Liver (tissue), 9 donors: ENCODE data around the gene ANKRD13D. TPM values are rescaled to one million over a fixed set of nuclear protein-coding genes. Genes with fewer than 3 reads are reported as not detected.

ENCODE experiments used
- DNase-seq: peaks from one replicate; pipeline ENCODE4 v3.0.0-alpha.2; 2017; ENCODE audit warnings: low spot score
- H3K27ac ChIP-seq, 2 donors: one replicate each; pipeline ENCODE4 v1.7.0; 2013; ENCODE audit warnings: inconsistent platforms in 2 of 2, low read length in 2 of 2, control low read depth in 1 of 2, low read depth in 1 of 2, mild to moderate bottlenecking in 1 of 2
- H3K27me3 ChIP-seq, 4 donors: one replicate each; pipeline versions ENCODE4 v1.6.1 to v1.7.0; 2013; ENCODE audit warnings: low read length in 3 of 4, inconsistent platforms in 1 of 4, mild to moderate bottlenecking in 1 of 4, moderate library complexity in 1 of 4; ENCODE audit not compliant: control insufficient read depth in 4 of 4, insufficient read depth in 4 of 4
- H3K36me3 ChIP-seq, 4 donors: one replicate each; pipeline versions ENCODE4 v1.6.1 to v1.7.0; 2013; ENCODE audit warnings: low read length in 3 of 4, mild to moderate bottlenecking in 3 of 4, low read depth in 1 of 4, moderate library complexity in 1 of 4; ENCODE audit not compliant: control insufficient read depth in 4 of 4, insufficient read depth in 3 of 4
- H3K4me1 ChIP-seq, 4 donors: one replicate each; pipeline versions ENCODE4 v1.6.1 to v1.7.0; 2013; ENCODE audit warnings: low read length in 3 of 4, mild to moderate bottlenecking in 3 of 4, moderate library complexity in 1 of 4; ENCODE audit not compliant: control insufficient read depth in 4 of 4, insufficient read depth in 4 of 4
- H3K4me3 ChIP-seq, 3 donors: one replicate each; pipeline versions ENCODE4 v1.6.1 to v1.7.0; 2013; ENCODE audit warnings: low read length in 3 of 3, control low read depth in 1 of 3, low read depth in 1 of 3, mild to moderate bottlenecking in 1 of 3
- H3K9ac ChIP-seq, 2 donors: one replicate each; pipeline ENCODE4 v1.7.0; 2013; ENCODE audit warnings: low read length in 2 of 2, mild to moderate bottlenecking in 2 of 2, moderate library complexity in 2 of 2, control low read depth in 1 of 2, low read depth in 1 of 2
- H3K9me3 ChIP-seq, 4 donors: one replicate each; pipeline versions ENCODE4 v1.6.1 to v1.7.0; 2013; ENCODE audit warnings: low read length in 3 of 4; ENCODE audit not compliant: control insufficient read depth in 4 of 4
- EGR1 ChIP-seq, 2 donors: IDR thresholded peaks; 2 replicates each; pipeline ENCODE4 v1.6.1; 2016 to 2018; ENCODE audit warnings: antibody characterized with exemption in 2 of 2, low read depth in 2 of 2
- FOXA1 ChIP-seq: IDR thresholded peaks from 2 replicates; pipeline ENCODE4 v1.6.1; 2016; ENCODE audit warnings: antibody characterized with exemption
- FOXA2 ChIP-seq: IDR thresholded peaks from 2 replicates; pipeline ENCODE4 v1.6.1; 2016; ENCODE audit warnings: antibody characterized with exemption
- GABPA ChIP-seq, 2 donors: IDR thresholded peaks in 1 of 2; conservative IDR thresholded peaks in 1 of 2; 2 replicates each; pipeline ENCODE4 v1.6.1; 2016; ENCODE audit warnings: antibody characterized with exemption in 2 of 2, mild to moderate bottlenecking in 1 of 2, moderate library complexity in 1 of 2
- HNF4A ChIP-seq, 2 donors: conservative IDR thresholded peaks; 2 replicates each; pipeline ENCODE4 v1.6.1; 2016; ENCODE audit warnings: antibody characterized with exemption in 2 of 2, mild to moderate bottlenecking in 2 of 2
- HNF4G ChIP-seq: IDR thresholded peaks from 2 replicates; pipeline ENCODE4 v1.6.1; 2016; ENCODE audit warnings: antibody characterized with exemption
- JUND ChIP-seq, 2 donors: IDR thresholded peaks; 2 replicates each; pipeline ENCODE4 v1.6.1; 2016; ENCODE audit warnings: antibody characterized with exemption in 2 of 2
- MAX ChIP-seq: IDR thresholded peaks from 2 replicates; pipeline ENCODE4 v1.6.1; 2016; ENCODE audit warnings: antibody characterized with exemption
- NR2F2 ChIP-seq: IDR thresholded peaks from 2 replicates; pipeline ENCODE4 v1.6.1; 2016; ENCODE audit warnings: antibody characterized with exemption
- RAD21 ChIP-seq, 2 donors: IDR thresholded peaks; 2 replicates each; pipeline ENCODE4 v1.6.1; 2016; ENCODE audit warnings: antibody characterized with exemption in 2 of 2, mild to moderate bottlenecking in 2 of 2
- RXRA ChIP-seq, 2 donors: IDR thresholded peaks; 2 replicates each; pipeline ENCODE4 v1.6.1; 2017 to 2018; ENCODE audit warnings: antibody characterized with exemption in 2 of 2, mild to moderate bottlenecking in 1 of 2
- SP1 ChIP-seq: IDR thresholded peaks from 2 replicates; pipeline ENCODE4 v1.6.1; 2018; ENCODE audit warnings: antibody characterized with exemption, mild to moderate bottlenecking
- TAF1 ChIP-seq: conservative IDR thresholded peaks from 2 replicates; pipeline ENCODE4 v1.6.1; 2016; ENCODE audit warnings: antibody characterized with exemption, mild to moderate bottlenecking
- YY1 ChIP-seq: IDR thresholded peaks from 2 replicates; pipeline ENCODE4 v1.6.1; 2016; ENCODE audit warnings: antibody characterized with exemption, mild to moderate bottlenecking
- ZBTB33 ChIP-seq: IDR thresholded peaks from 2 replicates; pipeline ENCODE4 v1.6.1; 2016; ENCODE audit warnings: antibody characterized with exemption
- WGBS: extraction: QIAGEN DNeasy Blood & Tissue Kit; methylation state at CpG from one replicate; pipeline ENCODE4 v1.1.7; 2013; 5-methylcytosine and 5-hydroxymethylcytosine counted together
- polyA plus RNA-seq, 2 donors: library from polyadenylated mRNA; stranded (reverse) in 1 of 2; unstranded in 1 of 2; fragments of 200-250 nt in 1 of 2; fragments of >200 nt in 1 of 2; fragmentation: Nextera tagmentation in 1 of 2; extraction: Ambion mirVana in 1 of 2; gene quantifications; one replicate each; pipeline versions ENCODE4 v1.2.1 to v1.2.3, GENCODE V29; 2013 to 2015
- total RNA-seq, 2 donors: library from RNA; depleted of rRNA; stranded (reverse); fragments of >200 nt; gene quantifications; one replicate each; pipeline ENCODE4 v1.2.3, GENCODE V29; 2014
- TF ChIP-seq, protein P1 (sequence below): fragments of 150-350 bp; IDR thresholded peaks from 2 replicates; pipeline ENCODE4 v1.5.1; 2017; ENCODE audit warnings: improper control_type of control experiment, low read depth, low read length; ENCODE audit not compliant: missing input control
- TF ChIP-seq, protein P2 (sequence below): IDR thresholded peaks from 2 replicates; pipeline ENCODE4 v1.6.1; 2016; ENCODE audit warnings: antibody characterized with exemption, mild to moderate bottlenecking
- TF ChIP-seq, protein P3 (sequence below): IDR thresholded peaks from 2 replicates; pipeline ENCODE4 v1.6.1; 2016; ENCODE audit warnings: antibody characterized with exemption
- donor health status: healthy.
- donor health status: healthy.
- donor health status: healthy.
- donor health status: healthy.
- donor health status: healthy.

ANKRD13D gene
- total and polyA plus RNA-seq, 4 donors, result 5.5 to 15.0 (median 5.9) TPM

- no peak overlapping the region for H3K9ac ChIP-seq
- TF ChIP-seq, protein P1, sequence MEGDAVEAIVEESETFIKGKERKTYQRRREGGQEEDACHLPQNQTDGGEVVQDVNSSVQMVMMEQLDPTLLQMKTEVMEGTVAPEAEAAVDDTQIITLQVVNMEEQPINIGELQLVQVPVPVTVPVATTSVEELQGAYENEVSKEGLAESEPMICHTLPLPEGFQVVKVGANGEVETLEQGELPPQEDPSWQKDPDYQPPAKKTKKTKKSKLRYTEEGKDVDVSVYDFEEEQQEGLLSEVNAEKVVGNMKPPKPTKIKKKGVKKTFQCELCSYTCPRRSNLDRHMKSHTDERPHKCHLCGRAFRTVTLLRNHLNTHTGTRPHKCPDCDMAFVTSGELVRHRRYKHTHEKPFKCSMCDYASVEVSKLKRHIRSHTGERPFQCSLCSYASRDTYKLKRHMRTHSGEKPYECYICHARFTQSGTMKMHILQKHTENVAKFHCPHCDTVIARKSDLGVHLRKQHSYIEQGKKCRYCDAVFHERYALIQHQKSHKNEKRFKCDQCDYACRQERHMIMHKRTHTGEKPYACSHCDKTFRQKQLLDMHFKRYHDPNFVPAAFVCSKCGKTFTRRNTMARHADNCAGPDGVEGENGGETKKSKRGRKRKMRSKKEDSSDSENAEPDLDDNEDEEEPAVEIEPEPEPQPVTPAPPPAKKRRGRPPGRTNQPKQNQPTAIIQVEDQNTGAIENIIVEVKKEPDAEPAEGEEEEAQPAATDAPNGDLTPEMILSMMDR, result no peak
- peak overlapping the region; percentile 43 to 67 for H3K27ac ChIP-seq
- peaks cover 4 to 12% (median 7%) of the 10 kb centered on the region in 4 donors for H3K36me3 ChIP-seq
- no peaks in the 10 kb centered on the region for H3K27me3 ChIP-seq
- H3K4me3 ChIP-seq, result no peak overlapping the region
- H3K9me3 ChIP-seq, result no peaks in the 10 kb centered on the region
- peaks cover 10 to 63% (median 25%) of the 10 kb centered on the region in 4 donors for H3K4me1 ChIP-seq
- DNase-seq, result no peak
- 84% methylated on average over 17 of the region's 17 CpGs for WGBS
These were observed 13.3 kb upstream of the ANKRD13D start for GRCh38 chr11:67275606-67276409.

GRCh38 chr11:67276781-67277230, 12.3 kb upstream of the ANKRD13D start:
- no peak for DNase-seq
- Histone ChIP-seq H3K9me3 (no peaks in the 10 kb centered on the region), H3K9ac (no peak overlapping the region), H3K4me1 (peaks cover 10 to 54% (median 21%) of the 10 kb centered on the region in 4 donors), H3K36me3 (peaks cover 7 to 18% (median 10%) of the 10 kb centered on the region in 4 donors), H3K4me3 (no peak overlapping the region), H3K27ac (peak overlapping the region; percentile 67 to 71), H3K27me3 (no peaks in the 10 kb centered on the region)
- TF ChIP-seq TAF1 (no peak), NR2F2 (no peak), MAX (no peak), YY1 (no peak), RXRA (IDR thresholded peaks at IDR 0.05) (no peak), JUND (IDR thresholded peaks at IDR 0.05) (no peak), EGR1 (IDR thresholded peaks at IDR 0.05; ENCODE audit: low read depth in 2 of 2) (no peak), SP1 (no peak), ZBTB33 (no peak), GABPA (IDR thresholded peaks at IDR 0.05 in 1 of 2, conservative IDR thresholded peaks at IDR 0.05 in 1 of 2) (no peak), HNF4G (no peak), FOXA2 (no peak), RAD21 (IDR thresholded peaks at IDR 0.05) (no peak), FOXA1 (no peak), HNF4A (conservative IDR thresholded peaks at IDR 0.05) (no peak)
- TF ChIP-seq, protein P2, sequence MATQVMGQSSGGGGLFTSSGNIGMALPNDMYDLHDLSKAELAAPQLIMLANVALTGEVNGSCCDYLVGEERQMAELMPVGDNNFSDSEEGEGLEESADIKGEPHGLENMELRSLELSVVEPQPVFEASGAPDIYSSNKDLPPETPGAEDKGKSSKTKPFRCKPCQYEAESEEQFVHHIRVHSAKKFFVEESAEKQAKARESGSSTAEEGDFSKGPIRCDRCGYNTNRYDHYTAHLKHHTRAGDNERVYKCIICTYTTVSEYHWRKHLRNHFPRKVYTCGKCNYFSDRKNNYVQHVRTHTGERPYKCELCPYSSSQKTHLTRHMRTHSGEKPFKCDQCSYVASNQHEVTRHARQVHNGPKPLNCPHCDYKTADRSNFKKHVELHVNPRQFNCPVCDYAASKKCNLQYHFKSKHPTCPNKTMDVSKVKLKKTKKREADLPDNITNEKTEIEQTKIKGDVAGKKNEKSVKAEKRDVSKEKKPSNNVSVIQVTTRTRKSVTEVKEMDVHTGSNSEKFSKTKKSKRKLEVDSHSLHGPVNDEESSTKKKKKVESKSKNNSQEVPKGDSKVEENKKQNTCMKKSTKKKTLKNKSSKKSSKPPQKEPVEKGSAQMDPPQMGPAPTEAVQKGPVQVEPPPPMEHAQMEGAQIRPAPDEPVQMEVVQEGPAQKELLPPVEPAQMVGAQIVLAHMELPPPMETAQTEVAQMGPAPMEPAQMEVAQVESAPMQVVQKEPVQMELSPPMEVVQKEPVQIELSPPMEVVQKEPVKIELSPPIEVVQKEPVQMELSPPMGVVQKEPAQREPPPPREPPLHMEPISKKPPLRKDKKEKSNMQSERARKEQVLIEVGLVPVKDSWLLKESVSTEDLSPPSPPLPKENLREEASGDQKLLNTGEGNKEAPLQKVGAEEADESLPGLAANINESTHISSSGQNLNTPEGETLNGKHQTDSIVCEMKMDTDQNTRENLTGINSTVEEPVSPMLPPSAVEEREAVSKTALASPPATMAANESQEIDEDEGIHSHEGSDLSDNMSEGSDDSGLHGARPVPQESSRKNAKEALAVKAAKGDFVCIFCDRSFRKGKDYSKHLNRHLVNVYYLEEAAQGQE, result no peak
- TF ChIP-seq, protein P1, result no peak
- TF ChIP-seq, protein P3, sequence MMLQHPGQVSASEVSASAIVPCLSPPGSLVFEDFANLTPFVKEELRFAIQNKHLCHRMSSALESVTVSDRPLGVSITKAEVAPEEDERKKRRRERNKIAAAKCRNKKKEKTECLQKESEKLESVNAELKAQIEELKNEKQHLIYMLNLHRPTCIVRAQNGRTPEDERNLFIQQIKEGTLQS, result no peak
- WGBS, result 60% methylated on average over 16 of the region's 16 CpGs
